Naive thymus-derived CD4-positive, alpha-beta T cell (primary cell): ENCODE measurements around the gene ARPC2. TPM values are rescaled to one million over a fixed set of nuclear protein-coding genes. Genes with fewer than 3 reads are reported as not detected.
A peak's percentile ranks its signal among the peaks of the same experiment; 100 is the strongest.

Source experiments
- ATAC-seq: fragments of 150-1000 bp; cut with Tn5 transposase; 2 replicates; pipeline ENCODE4 v1.10.0; 2021; ENCODE audit warnings: mild to moderate bottlenecking, moderate library complexity
- CTCF ChIA-PET: fragments of 350-600 bp; sonication (Branson Sonifier 250); formaldehyde crosslinking; loops from one replicate; lab custom pipeline; 2021; ENCODE audit warnings: antibody characterized with exemption; lab: Charles Lee
- POLR2A ChIA-PET: fragments of 350-600 bp; sonication (Branson Sonifier 250); formaldehyde crosslinking; loops from one replicate; lab custom pipeline; 2021; ENCODE audit warnings: antibody characterized with exemption, inconsistent platforms; lab: Charles Lee
- DNase-seq, 9 donors: peaks; one replicate each; pipeline versions ENCODE4 v3.0.0 to v3.0.0-alpha.2; 2020 to 2022; ENCODE audit warnings: mixed read lengths in 1 of 9
- H3K27ac ChIP-seq: one replicate; pipeline ENCODE4 v1.7.0; 2013; ENCODE audit warnings: mild to moderate bottlenecking, low read depth, low read length, moderate library complexity
- H3K27me3 ChIP-seq, 2 donors: one replicate each; pipeline ENCODE4 v1.7.0; 2013; ENCODE audit warnings: low read length in 2 of 2, mild to moderate bottlenecking in 2 of 2, moderate library complexity in 2 of 2; ENCODE audit not compliant: control insufficient read depth in 2 of 2, insufficient read depth in 2 of 2
- H3K36me3 ChIP-seq, 3 experiments: 1 replicate in 2 of 3; 2 replicates in 1 of 3; pipeline ENCODE4 v1.7.0; 2013; ENCODE audit warnings: low read length in 3 of 3, mild to moderate bottlenecking in 3 of 3, moderate library complexity in 1 of 3; ENCODE audit not compliant: insufficient read depth in 3 of 3, control insufficient read depth in 2 of 3
- H3K4me1 ChIP-seq, 2 donors: one replicate each; pipeline ENCODE4 v1.7.0; 2013; ENCODE audit warnings: low read length in 2 of 2, mild to moderate bottlenecking in 2 of 2, moderate library complexity in 1 of 2; ENCODE audit not compliant: control insufficient read depth in 2 of 2, insufficient read depth in 2 of 2
- H3K4me3 ChIP-seq: 2 replicates; pipeline ENCODE4 v1.7.0; 2013; ENCODE audit warnings: mild to moderate bottlenecking, low read length
- H3K9me3 ChIP-seq, 3 experiments: 1 replicate in 2 of 3; 2 replicates in 1 of 3; pipeline ENCODE4 v1.7.0; 2013; ENCODE audit warnings: low read length in 3 of 3; ENCODE audit not compliant: control insufficient read depth in 2 of 3
- H3K27ac Mint-ChIP-seq, 9 donors: one replicate each; pipeline ENCODE4 v1.8.0; 2020 to 2022; ENCODE audit warnings: mixed read lengths in 9 of 9, mild to moderate bottlenecking in 8 of 9, moderate library complexity in 5 of 9, inconsistent platforms in 2 of 9
- H3K27me3 Mint-ChIP-seq, 5 donors: one replicate each; pipeline ENCODE4 v1.8.0; 2021 to 2022; ENCODE audit warnings: mixed read lengths in 5 of 5, mild to moderate bottlenecking in 1 of 5
- H3K36me3 Mint-ChIP-seq, 5 donors: one replicate each; pipeline ENCODE4 v1.8.0; 2020 to 2022; ENCODE audit warnings: mixed read lengths in 5 of 5, mild to moderate bottlenecking in 3 of 5, inconsistent platforms in 1 of 5
- H3K4me1 Mint-ChIP-seq, 7 donors: one replicate each; pipeline ENCODE4 v1.8.0; 2020 to 2022; ENCODE audit warnings: mixed read lengths in 7 of 7, mild to moderate bottlenecking in 3 of 7, inconsistent platforms in 1 of 7
- H3K4me3 Mint-ChIP-seq, 10 donors: one replicate each; pipeline ENCODE4 v1.8.0; 2020 to 2022; ENCODE audit warnings: mild to moderate bottlenecking in 10 of 10, mixed read lengths in 10 of 10, moderate library complexity in 6 of 10, inconsistent platforms in 2 of 10
- H3K9me3 Mint-ChIP-seq, 11 donors: one replicate each; pipeline ENCODE4 v1.8.0; 2020 to 2022; ENCODE audit warnings: mixed read lengths in 11 of 11, mild to moderate bottlenecking in 4 of 11, inconsistent platforms in 1 of 11, moderate library complexity in 1 of 11
- intact Hi-C, 2 donors: fragments of 100-400 bp; cut with micrococcal nuclease; formaldehyde crosslinking; loops; one replicate each; pipeline ENCODE4 v1.15.1; 2023
- polyA plus RNA-seq, 2 donors: library from polyadenylated mRNA; unstranded; fragments of 300-500 nt; fragmentation: Illumina TruSeq; gene quantifications; one replicate each; pipeline ENCODE4 v1.2.3, GENCODE V29; 2021
- total RNA-seq, 6 experiments: library from RNA in 5 of 6; stranded (reverse) in 5 of 6; gene quantifications; 1 replicate in 5 of 6; 2 replicates in 1 of 6; pipeline ENCODE4 v1.2.3 and lab custom pipeline; 2021 to 2026

Gene ARPC2
- total and polyA plus RNA-seq, 7 experiments from 2014 or later = 330 to 694 (median 477) TPM

DNA sequence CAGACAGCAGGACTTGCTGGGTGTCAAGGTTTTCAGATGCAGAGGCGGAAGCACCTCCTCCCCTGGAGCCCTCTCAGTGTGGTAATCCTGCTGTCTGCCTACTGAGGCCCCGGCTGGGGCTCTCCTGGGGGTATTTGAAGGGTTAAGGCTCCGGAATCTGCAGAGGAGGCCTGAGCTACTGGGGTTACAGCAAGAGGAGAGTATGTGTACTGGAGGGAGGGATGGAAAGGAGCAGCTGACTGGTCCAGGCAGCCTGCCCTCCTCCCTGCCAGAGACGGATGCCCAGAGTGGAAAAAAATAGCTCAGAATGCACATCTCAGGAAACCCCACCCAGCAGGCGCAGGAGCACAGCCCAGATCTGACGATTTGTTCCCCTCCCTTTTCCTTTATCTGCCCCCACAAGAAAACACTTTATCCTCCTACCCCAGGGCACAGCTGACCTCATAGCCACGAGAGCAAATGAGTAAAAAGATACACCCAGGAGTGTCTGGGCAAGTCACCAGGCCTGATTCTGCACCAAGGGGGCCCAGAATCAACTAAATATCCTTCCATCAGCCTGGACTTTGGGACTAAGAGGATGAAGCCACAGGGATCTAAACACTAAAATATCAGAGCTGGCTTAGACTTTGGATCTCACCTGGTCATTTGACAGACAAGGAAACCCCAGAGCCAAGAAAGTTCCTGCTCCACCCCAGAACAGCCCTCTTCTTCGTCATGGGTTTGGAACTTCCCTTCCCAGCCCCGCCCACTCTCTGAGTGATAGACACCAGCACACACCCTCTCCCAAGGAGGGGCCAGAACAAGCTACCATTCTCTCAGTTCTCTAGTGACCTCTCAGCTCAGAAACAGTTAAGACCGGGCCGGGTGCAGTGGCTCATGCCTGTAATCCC lies 69.8 kb downstream of the ARPC2 start:
- peaks cover 53 to 87% (median 76%) of the 10 kb centered on the region in 7 donors for H3K4me1 Mint-ChIP-seq

DNA sequence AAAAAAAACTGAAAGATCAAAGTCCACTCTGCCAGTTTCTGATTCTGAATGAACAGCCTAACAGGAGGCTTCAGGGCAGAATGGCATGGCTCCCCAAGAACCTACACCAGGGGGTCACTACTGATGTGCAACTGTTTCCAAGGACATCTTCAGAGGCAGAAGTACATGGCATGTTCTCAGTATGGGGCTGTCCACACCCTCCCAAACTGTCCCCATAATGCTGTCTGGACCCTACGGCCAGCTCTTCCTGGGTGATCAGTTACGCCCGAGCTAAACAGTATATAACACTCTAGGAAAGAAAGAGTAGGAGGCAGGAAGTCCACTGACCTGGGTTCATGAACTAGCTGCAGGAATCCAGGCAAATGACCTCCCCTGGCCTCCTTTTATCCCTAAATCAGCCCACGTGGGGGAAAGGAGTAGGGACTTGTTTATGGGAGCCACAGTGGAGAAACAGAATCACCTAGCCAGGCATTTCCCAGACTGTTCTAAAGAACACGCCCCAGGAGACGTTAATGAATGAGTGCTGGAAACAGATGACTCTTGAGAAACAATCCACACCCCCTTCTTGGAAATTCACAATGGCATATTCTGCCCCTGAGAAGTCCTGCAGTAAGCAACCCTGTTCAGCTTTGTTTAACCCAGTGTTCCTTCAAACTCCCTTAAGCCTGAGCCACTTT lies 72.8 kb downstream of the ARPC2 start:
- H3K9me3 Mint-ChIP-seq = no peaks in the 10 kb centered on the region
- Histone ChIP-seq H3K4me1 (peaks cover 65 to 67% of the 10 kb centered on the region in 2 donors), H3K4me3 (peak overlapping the region; percentile 53), H3K9me3 (no peaks in the 10 kb centered on the region), H3K27me3 (no peaks in the 10 kb centered on the region), H3K27ac (peak overlapping the region; percentile 93), H3K36me3 (peaks cover 0 to 4% (median 0%) of the 10 kb centered on the region in 3 experiments)
- no peaks in the 10 kb centered on the region for H3K27me3 Mint-ChIP-seq
- peak overlapping the region; percentile 82 to 96 (median 92) for H3K4me3 Mint-ChIP-seq
- DNase-seq (no peak), ATAC-seq (no peak)
- intact Hi-C loops = loop anchor here (5.0 to 10.0 kb wide), 5 partner anchors 423 to 1253 kb away; partner anchors contain the start of genes CHPF (in 1 of the 2), TMEM198 (in 1 of the 2), TTLL4 (in 1 of the 2) and TUBA4A (in 1 of the 2)
- ChIA-PET CTCF (interaction anchor here (0.7 to 12.4 kb wide), 8 partner anchors 12 to 989 kb away, joined by 3 to 188 read pairs (median 4); partner anchors contain the start of genes AAMP, CATIP, DNAJB2 and PNKD), POLR2A (interaction anchor here (0.6 to 4.5 kb wide), 15 partner anchors 8 to 110 kb away, joined by 3 to 45 read pairs (median 4); partner anchors contain the start of genes AAMP, CATIP and PNKD)
- peaks cover 51 to 84% (median 77%) of the 10 kb centered on the region in 7 donors for H3K4me1 Mint-ChIP-seq
- H3K27ac Mint-ChIP-seq = peak overlapping the region; percentile 88 to 99 (median 98)
- peaks cover 0 to 20% (median 0%) of the 10 kb centered on the region in 5 donors for H3K36me3 Mint-ChIP-seq

More for the DNA sequence above, 69.8 kb downstream of the ARPC2 start:
- Histone ChIP-seq H3K27ac (peak overlapping the region; percentile 93), H3K9me3 (no peaks in the 10 kb centered on the region), H3K4me1 (peaks cover 74 to 77% of the 10 kb centered on the region in 2 donors), H3K36me3 (peaks cover 0 to 13% (median 0%) of the 10 kb centered on the region in 3 experiments), H3K4me3 (peak overlapping the region; percentile 66), H3K27me3 (no peaks in the 10 kb centered on the region)
- H3K27ac Mint-ChIP-seq = peak overlapping the region; percentile 95 to 99 (median 99)
- no peaks in the 10 kb centered on the region for H3K27me3 Mint-ChIP-seq
- ATAC-seq (peak; percentile 87), DNase-seq (peak; percentile 53 to 90 (median 78))
- intact Hi-C loops = loop anchor here (1.0 to 10.0 kb wide), 14 partner anchors 17 to 1875 kb away; partner anchors contain the start of genes AAMP (in 2 of the 2), CNOT9 (in 2 of the 2), PNKD (in 2 of the 2) and USP37 (in 2 of the 2)
- ChIA-PET CTCF (interaction anchor here (1.3 to 12.4 kb wide), 6 partner anchors 12 to 110 kb away, joined by 3 to 188 read pairs (median 14); partner anchors contain the start of genes AAMP, CATIP and PNKD), POLR2A (interaction anchor here (0.6 to 6.8 kb wide), 13 partner anchors 8 to 121 kb away, joined by 3 to 125 read pairs (median 3); partner anchors contain the start of genes AAMP, CATIP and PNKD)
- H3K36me3 Mint-ChIP-seq = peaks cover 0 to 20% (median 0%) of the 10 kb centered on the region in 5 donors
- H3K4me3 Mint-ChIP-seq = peak overlapping the region; percentile 85 to 97 (median 94)
- H3K9me3 Mint-ChIP-seq = no peaks in the 10 kb centered on the region

DNA sequence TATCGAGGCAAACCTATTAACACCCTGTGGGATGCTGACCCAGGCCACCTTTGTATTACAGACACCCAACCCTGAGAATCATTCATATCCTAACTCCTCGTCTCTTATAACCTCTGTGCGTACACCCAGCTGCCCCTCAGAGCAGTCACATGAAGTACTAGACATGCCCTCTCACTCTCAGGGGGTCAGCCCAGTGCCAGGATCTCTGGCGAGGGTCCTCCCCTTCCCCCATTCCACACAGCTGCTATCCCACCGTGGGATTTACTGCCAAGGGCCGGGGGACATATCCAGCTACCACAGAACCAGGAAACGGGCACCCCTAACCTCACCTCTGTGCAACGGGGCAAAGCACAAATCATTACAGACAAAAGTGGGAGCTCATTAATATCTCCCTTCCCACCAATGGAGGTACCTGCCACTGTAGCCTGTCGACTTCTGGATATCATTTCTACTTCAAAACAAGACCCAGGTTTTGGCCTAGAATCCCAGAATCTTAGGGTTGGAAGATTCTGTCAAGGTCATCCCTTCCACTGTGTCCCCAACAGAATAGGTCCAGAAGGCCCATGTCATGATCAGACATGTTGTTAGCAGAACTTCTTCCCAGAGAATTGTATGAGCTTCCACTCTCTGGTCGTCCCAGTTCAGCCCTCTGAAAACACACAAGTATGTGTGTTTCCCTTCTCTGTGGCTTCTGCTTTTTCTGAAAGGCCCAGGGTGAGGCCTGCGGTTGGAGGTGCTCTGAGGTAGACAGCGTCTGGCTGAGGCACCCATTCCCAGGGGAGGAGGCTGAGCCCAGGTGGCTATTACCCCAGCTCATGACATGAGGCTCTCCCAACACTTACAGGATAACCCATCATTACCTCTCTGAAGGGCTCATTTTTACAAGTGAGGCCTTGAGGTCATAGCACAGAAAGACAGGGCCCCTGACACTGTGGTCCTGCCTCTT lies 73.6 kb downstream of the ARPC2 start:
- Mint-ChIP-seq H3K4me3 (peak overlapping the region; percentile 82 to 96 (median 92)), H3K9me3 (no peaks in the 10 kb centered on the region), H3K27me3 (no peaks in the 10 kb centered on the region), H3K36me3 (peaks cover 0 to 16% (median 0%) of the 10 kb centered on the region in 5 donors), H3K4me1 (peaks cover 42 to 76% (median 70%) of the 10 kb centered on the region in 7 donors), H3K27ac (peak overlapping the region; percentile 88 to 99 (median 98))
- peak overlapping the region; percentile 53 for H3K4me3 ChIP-seq
- no peaks in the 10 kb centered on the region for H3K9me3 ChIP-seq
- DNase-seq = peak in 7 of 9 donors; percentile 37 to 68 (median 42)
- H3K27ac ChIP-seq = peak overlapping the region; percentile 93
- ChIA-PET CTCF (interaction anchor here (0.7 to 12.4 kb wide), 14 partner anchors 11 to 989 kb away, joined by 3 to 188 read pairs (median 3); partner anchors contain the start of genes AAMP, CATIP, DNAJB2 and PNKD), POLR2A (interaction anchor here (0.6 to 4.5 kb wide), 19 partner anchors 9 to 962 kb away, joined by 3 to 45 read pairs (median 4); partner anchors contain the start of genes AAMP, CATIP, PNKD and TUBA4B)
- H3K36me3 ChIP-seq = peaks cover 0 to 4% (median 0%) of the 10 kb centered on the region in 3 experiments
- H3K4me1 ChIP-seq = peaks cover 56 to 59% of the 10 kb centered on the region in 2 donors
- no peaks in the 10 kb centered on the region for H3K27me3 ChIP-seq
- intact Hi-C loops = loop anchor here (1.0 to 5.0 kb wide), 2 partner anchors 420 to 422 kb away; partner anchors contain the start of gene TTLL4 (in 2 of the 2)
- peak; percentile 18 for ATAC-seq

DNA sequence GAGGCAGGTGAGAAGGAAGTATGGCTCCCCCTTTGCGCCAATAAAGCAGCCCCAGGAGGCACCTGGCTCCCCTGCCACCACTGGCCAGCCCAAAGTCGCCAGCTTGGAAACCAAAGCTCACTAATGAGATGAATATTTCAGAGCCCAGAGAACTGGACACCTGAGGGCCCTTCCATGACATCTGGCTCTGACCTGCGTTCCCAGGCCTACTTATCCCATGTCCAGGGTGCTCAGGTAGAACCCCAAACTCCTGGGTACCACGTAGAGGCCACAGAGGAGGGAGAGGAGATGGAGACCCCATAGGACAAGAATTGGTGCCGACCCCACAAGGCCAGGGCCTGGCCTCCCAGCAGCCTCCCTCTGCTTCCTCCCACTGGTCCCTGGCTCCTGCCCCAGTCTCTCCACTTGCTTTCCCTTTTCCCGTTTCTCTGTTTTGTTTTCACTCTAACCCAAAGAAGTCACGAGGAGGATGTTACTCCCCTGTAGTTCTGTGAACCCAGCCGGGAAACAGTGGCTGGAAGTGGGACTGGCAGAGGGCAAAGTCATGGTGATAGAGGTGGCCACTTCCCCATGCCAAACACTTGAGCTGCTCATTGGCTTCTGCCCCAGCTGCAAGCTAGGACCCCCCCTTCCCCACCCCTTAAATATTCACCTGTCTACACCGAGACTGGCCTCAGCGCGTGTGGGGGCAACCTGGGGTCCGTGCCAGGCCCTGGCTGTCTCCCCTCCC lies 74.5 kb downstream of the ARPC2 start:
- ChIA-PET POLR2A (interaction anchor here (0.6 to 4.5 kb wide), 16 partner anchors 10 to 961 kb away, joined by 3 to 45 read pairs (median 4); partner anchors contain the start of genes AAMP, CATIP, PNKD and TUBA4B), CTCF (interaction anchor here (0.7 to 12.4 kb wide), 9 partner anchors 10 to 205 kb away, joined by 3 to 188 read pairs (median 4); partner anchors contain the start of genes AAMP, CATIP and PNKD)
- H3K9me3 Mint-ChIP-seq = no peaks in the 10 kb centered on the region
- peak overlapping the region; percentile 93 for H3K27ac ChIP-seq
- H3K4me3 Mint-ChIP-seq = peak overlapping the region; percentile 82 to 96 (median 92)
- peak overlapping the region; percentile 53 for H3K4me3 ChIP-seq
- H3K4me1 ChIP-seq = peaks cover 48 to 51% of the 10 kb centered on the region in 2 donors
- H3K27me3 Mint-ChIP-seq = peaks cover 0 to 2% (median 0%) of the 10 kb centered on the region in 5 donors
- no peaks in the 10 kb centered on the region for H3K9me3 ChIP-seq
- H3K27ac Mint-ChIP-seq = peak overlapping the region; percentile 88 to 99 (median 98)
- intact Hi-C loops = loop anchor here (1.0 to 5.0 kb wide), 14 partner anchors 7 to 1097 kb away; partner anchors contain the start of genes TTLL4 (in 2 of the 2), AAMP (in 1 of the 2), BCS1L (in 1 of the 2) and CATIP (in 1 of the 2)
- H3K36me3 Mint-ChIP-seq = peaks cover 0 to 14% (median 0%) of the 10 kb centered on the region in 5 donors
- H3K4me1 Mint-ChIP-seq = peaks cover 38 to 69% (median 61%) of the 10 kb centered on the region in 7 donors
- ATAC-seq (no peak), DNase-seq (no peak)
- no peaks in the 10 kb centered on the region for H3K27me3 ChIP-seq
- peaks cover 0 to 4% (median 0%) of the 10 kb centered on the region in 3 experiments for H3K36me3 ChIP-seq
